Spleen (tissue), 11 donors: ENCODE data around the gene RGN. TPM values are rescaled to one million over a fixed set of nuclear protein-coding genes. Genes with fewer than 3 reads are reported as not detected.
"Not testable (repeated sequence)": the region's sequence is repeated elsewhere in the genome, so short reads cannot be mapped to it uniquely, and the experiment has no call there.

ENCODE experiments used
- DNase-seq: peaks from one replicate; pipeline ENCODE4 v3.0.0-alpha.2; 2020
- H3K27ac ChIP-seq, 8 donors: fragments of 200-600 bp; sonication (generic) in 7 of 8; 1 replicate in 4 of 8; 2 replicates in 4 of 8; pipeline versions ENCODE4 v1.5.0 to v1.8.0; 2016 to 2021; ENCODE audit warnings: inconsistent platforms in 4 of 8, mild to moderate bottlenecking in 4 of 8, moderate library complexity in 1 of 8
- H3K27me3 ChIP-seq, 7 donors: fragments of 200-600 bp; sonication (generic) in 6 of 7; replicated peaks in 1 of 7; 1 replicate in 4 of 7; 2 replicates in 3 of 7; pipeline versions ENCODE4 v1.5.0 to v1.8.0; 2016 to 2021; ENCODE audit warnings: inconsistent platforms in 3 of 7, mild to moderate bottlenecking in 1 of 7
- H3K36me3 ChIP-seq, 6 donors: fragments of 200-600 bp; sonication (generic) in 5 of 6; 1 replicate in 4 of 6; 2 replicates in 2 of 6; pipeline versions ENCODE4 v1.5.0 to v1.8.0; 2016 to 2021; ENCODE audit warnings: inconsistent platforms in 2 of 6
- H3K4me1 ChIP-seq, 6 donors: fragments of 200-600 bp; sonication (generic) in 5 of 6; 1 replicate in 3 of 6; 2 replicates in 3 of 6; pipeline versions ENCODE4 v1.5.0 to v1.8.0; 2016 to 2021; ENCODE audit warnings: inconsistent platforms in 3 of 6
- H3K4me3 ChIP-seq, 8 donors: fragments of 200-600 bp; sonication (generic) in 7 of 8; 1 replicate in 4 of 8; 2 replicates in 4 of 8; pipeline versions ENCODE4 v1.5.0 to v1.8.0; 2016 to 2021; ENCODE audit warnings: inconsistent platforms in 4 of 8, mild to moderate bottlenecking in 4 of 8, moderate library complexity in 2 of 8
- H3K9me3 ChIP-seq, 8 donors: fragments of 200-600 bp; sonication (generic) in 7 of 8; 1 replicate in 4 of 8; 2 replicates in 4 of 8; pipeline versions ENCODE4 v1.5.0 to v1.8.0; 2016 to 2021; ENCODE audit warnings: inconsistent platforms in 4 of 8
- POLR2A ChIP-seq, 3 donors: fragments of 450-650 bp; IDR thresholded peaks; one replicate each; pipeline ENCODE4 v1.5.1; 2017; ENCODE audit warnings: antibody characterized with exemption in 3 of 3, mild to moderate bottlenecking in 1 of 3
- POLR2AphosphoS5 ChIP-seq, 3 donors: sonication (generic); formaldehyde crosslinking; IDR thresholded peaks; one replicate each; pipeline ENCODE4 v1.5.1; 2017; ENCODE audit warnings: antibody characterized with exemption in 3 of 3
- WGBS, 5 donors: extraction: QIAGEN DNeasy Blood & Tissue Kit in 3 of 5; methylation state at CpG; one replicate each; pipeline versions ENCODE4 v1.1.5 to v1.1.7; 2013 to 2018; 5-methylcytosine and 5-hydroxymethylcytosine counted together
- intact Hi-C: fragments of 100-400 bp; cut with DNase I; formaldehyde crosslinking; loops from one replicate; pipeline ENCODE4 v1.15.0; 2023; ENCODE audit warnings: low total_unique reads
- polyA plus RNA-seq, 3 donors: library from polyadenylated mRNA; stranded (reverse); fragments of 200-250 nt; gene quantifications; one replicate each; pipeline ENCODE4 v1.2.1, GENCODE V29; 2013
- total RNA-seq, 7 donors: library from RNA; depleted of rRNA in 3 of 7; stranded (reverse); fragments of >200 nt in 3 of 7; fragmentation: NEBNext Ultra II Directional in 4 of 7; extraction: Animal tissue kit (Norgen Biotek cat#: 25700) in 4 of 7; gene quantifications; one replicate each; pipeline versions ENCODE4 v1.1.0 to v1.2.1, GENCODE V29; 2016 to 2021
- TF ChIP-seq, protein P1 (sequence below), 11 experiments: fragments of 200-600 bp in 7 of 11; fragments of 450-650 bp in 4 of 11; sonication (generic) in 4 of 11; IDR thresholded peaks in 8 of 11; conservative IDR thresholded peaks in 3 of 11; 1 replicate in 7 of 11; 2 replicates in 4 of 11; pipeline versions ENCODE4 v1.4.0 to v1.8.0; 2016 to 2021; ENCODE audit warnings: antibody characterized with exemption in 11 of 11, inconsistent platforms in 4 of 11, mild to moderate bottlenecking in 1 of 11
- donor health status: healthy with polysubstance abuse.
- donor health status: DM: no; HTN: no; CAD: no; lungs with moderate emphysema.
- donor health status: DM: no; HTN: no; CAD: no.
- donor health status: Bipolar disorder and iron deficiency.
- donor health status: healthy.
- donor health status: DM: no; HTN: no; CAD: no.
- donor health status: DM: yes; HTN: yes; CAD: no.

Gene RGN
- total and polyA plus RNA-seq, 10 donors = 1.3 to 6.6 (median 4.9) TPM

DNA sequence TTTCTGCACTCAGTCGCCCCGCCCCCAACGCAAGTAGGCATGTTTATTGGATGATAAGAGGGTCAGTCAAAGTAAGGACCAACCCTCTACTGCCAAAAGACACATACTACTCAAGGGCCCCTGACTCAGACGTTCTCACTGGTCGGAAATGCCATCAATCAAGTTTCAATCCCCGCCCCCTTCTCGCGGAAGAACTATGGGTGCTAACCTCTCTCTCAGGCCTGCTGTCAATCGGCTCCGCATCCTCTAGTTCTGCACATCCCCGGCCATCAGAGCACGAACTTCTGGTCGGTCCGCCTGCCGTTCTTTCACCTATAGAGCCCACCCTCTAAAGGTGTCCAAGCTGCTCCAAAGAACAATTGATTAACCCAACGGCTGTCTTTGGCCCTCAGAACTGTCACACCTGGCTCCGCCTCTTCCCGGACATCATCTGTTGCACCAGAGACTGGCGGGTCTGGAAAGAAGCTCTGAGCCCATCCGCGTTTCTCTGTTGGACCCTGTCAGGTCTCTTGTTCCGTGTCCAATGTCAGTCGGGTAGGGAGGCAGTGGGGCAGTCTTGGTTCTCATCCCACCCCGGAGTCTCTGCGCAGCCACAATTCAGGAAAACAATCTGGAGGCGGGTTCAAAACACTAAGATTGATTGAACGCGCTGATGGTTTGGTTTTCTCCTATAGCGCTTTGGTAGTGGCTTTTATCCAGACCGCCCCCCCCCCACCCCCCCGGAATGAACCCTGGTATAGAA is 51.1 kb downstream of the RGN start:
- TF ChIP-seq POLR2AphosphoS5 (IDR thresholded peaks at IDR 0.05) = peak in 2 of 3 donors; percentile 74 to 76
- TF ChIP-seq, protein P1, sequence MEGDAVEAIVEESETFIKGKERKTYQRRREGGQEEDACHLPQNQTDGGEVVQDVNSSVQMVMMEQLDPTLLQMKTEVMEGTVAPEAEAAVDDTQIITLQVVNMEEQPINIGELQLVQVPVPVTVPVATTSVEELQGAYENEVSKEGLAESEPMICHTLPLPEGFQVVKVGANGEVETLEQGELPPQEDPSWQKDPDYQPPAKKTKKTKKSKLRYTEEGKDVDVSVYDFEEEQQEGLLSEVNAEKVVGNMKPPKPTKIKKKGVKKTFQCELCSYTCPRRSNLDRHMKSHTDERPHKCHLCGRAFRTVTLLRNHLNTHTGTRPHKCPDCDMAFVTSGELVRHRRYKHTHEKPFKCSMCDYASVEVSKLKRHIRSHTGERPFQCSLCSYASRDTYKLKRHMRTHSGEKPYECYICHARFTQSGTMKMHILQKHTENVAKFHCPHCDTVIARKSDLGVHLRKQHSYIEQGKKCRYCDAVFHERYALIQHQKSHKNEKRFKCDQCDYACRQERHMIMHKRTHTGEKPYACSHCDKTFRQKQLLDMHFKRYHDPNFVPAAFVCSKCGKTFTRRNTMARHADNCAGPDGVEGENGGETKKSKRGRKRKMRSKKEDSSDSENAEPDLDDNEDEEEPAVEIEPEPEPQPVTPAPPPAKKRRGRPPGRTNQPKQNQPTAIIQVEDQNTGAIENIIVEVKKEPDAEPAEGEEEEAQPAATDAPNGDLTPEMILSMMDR (IDR thresholded peaks at IDR 0.05 in 8 of 11, conservative IDR thresholded peaks at IDR 0.05 in 3 of 11) = no peak
- intact Hi-C loops = no loop called here
- H3K27me3 ChIP-seq = no peaks in the 10 kb centered on the region

GRCh38 chrX:47129899-47130358 is 51.7 kb downstream of the RGN start:
- Histone ChIP-seq H3K36me3 (no peaks in the 10 kb centered on the region), H3K9me3 (no peaks in the 10 kb centered on the region), H3K4me3 (peak overlapping the region in 7 of 8 donors; percentile 39 to 77 (median 46)), H3K27ac (peak overlapping the region in 7 of 8 donors; percentile 60 to 90 (median 83)), H3K4me1 (peaks cover 0 to 12% (median 7%) of the 10 kb centered on the region in 6 donors), H3K27me3 (no peaks in the 10 kb centered on the region)
- TF ChIP-seq POLR2AphosphoS5 (IDR thresholded peaks at IDR 0.05) (no peak), POLR2A (IDR thresholded peaks at IDR 0.05) (no peak)
- TF ChIP-seq, protein P1 (IDR thresholded peaks at IDR 0.05 in 8 of 11, conservative IDR thresholded peaks at IDR 0.05 in 3 of 11) = no peak
- intact Hi-C loops = no loop called here
- WGBS, 5 donors = 27 to 45% (median 31%) methylated on average over 11 of the region's 11 CpGs
- no peak for DNase-seq

More for the DNA sequence above, 51.1 kb downstream of the RGN start:
- Histone ChIP-seq H3K36me3 (no peaks in the 10 kb centered on the region), H3K27ac (peak overlapping the region; percentile 60 to 90 (median 83)), H3K4me1 (peaks cover 0 to 12% (median 7%) of the 10 kb centered on the region in 6 donors), H3K9me3 (no peaks in the 10 kb centered on the region), H3K4me3 (peak overlapping the region; percentile 37 to 77 (median 44))
- 0 to 46% (median 0%) methylated on average over 20 to 31 of the region's 31 CpGs for WGBS, 5 donors
- DNase-seq = peak; percentile 89

GRCh38 chrX:47133493-47133892 is 55.2 kb downstream of the RGN start:
- 71 to 91% (median 81%) methylated on average over 1 to 5 of the region's 5 CpGs for WGBS, 5 donors
- no peaks in the 10 kb centered on the region for H3K9me3 ChIP-seq
- no peak overlapping the region for H3K27ac ChIP-seq
- H3K36me3 ChIP-seq = no peaks in the 10 kb centered on the region
- intact Hi-C loops = no loop called here
- TF ChIP-seq, protein P1 (IDR thresholded peaks at IDR 0.05 in 8 of 11, conservative IDR thresholded peaks at IDR 0.05 in 3 of 11) = no peak
- TF ChIP-seq POLR2A (IDR thresholded peaks at IDR 0.05) = no peak
- no peak for TF ChIP-seq POLR2AphosphoS5 (IDR thresholded peaks at IDR 0.05)
- H3K4me3 ChIP-seq = no peak overlapping the region
- peak; percentile 14 for DNase-seq
- no peaks in the 10 kb centered on the region for H3K27me3 ChIP-seq
- H3K4me1 ChIP-seq = peaks cover 0 to 12% (median 7%) of the 10 kb centered on the region in 6 donors

GRCh38 chrX:47135650-47136049 is 57.4 kb downstream of the RGN start:
- H3K27ac ChIP-seq, H3K27me3 ChIP-seq, H3K9me3 ChIP-seq, H3K4me1 ChIP-seq, H3K4me3 ChIP-seq, intact Hi-C loops: not testable (repeated sequence)
- H3K36me3 ChIP-seq = peaks cover 0 to 16% (median 0%) of the 10 kb centered on the region in 6 donors
- DNase-seq = peak; percentile 10
- 75 to 90% (median 79%) methylated on average over 5 of the region's 5 CpGs for WGBS, 5 donors
